Measurements from ENCODE around the gene KIRREL3. TPM values are rescaled to one million over a fixed set of nuclear protein-coding genes. Genes with fewer than 3 reads are reported as not detected.

Gene KIRREL3
- polyA plus RNA-seq, 1 of the 3 experiments (the other 2 are of a cell fraction): 3.7 TPM

DNA sequence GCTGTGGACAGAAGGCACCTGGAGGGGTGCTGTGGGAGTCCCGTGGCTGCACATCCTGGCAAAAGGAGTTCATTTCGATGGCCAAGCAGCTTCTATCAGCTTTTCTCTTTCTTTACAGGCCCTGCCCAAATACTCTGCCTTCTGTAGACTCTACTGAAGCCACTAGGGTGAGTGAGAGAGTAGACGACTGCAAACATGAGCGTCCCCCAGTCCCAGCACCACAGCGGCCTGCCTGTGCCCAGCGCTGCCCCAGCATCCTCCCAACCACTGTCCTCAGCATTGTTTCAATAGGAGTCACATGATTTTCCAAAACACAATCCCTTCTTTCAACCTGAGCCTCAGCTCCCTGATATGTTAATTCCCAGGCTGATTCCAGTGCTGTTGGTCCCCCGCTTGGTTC, 110.0 kb downstream of the KIRREL3 start:
- Histone ChIP-seq H3K79me2 (ENCODE audit: insufficient read depth) (no peaks in the 10 kb centered on the region), H3K27ac (ENCODE audit: low read depth in 2 of 2, low read length in 1 of 2) (no peak overlapping the region), H2AFZ (ENCODE audit: low read depth) (no peak overlapping the region), H4K20me1 (ENCODE audit: insufficient read depth) (no peaks in the 10 kb centered on the region), H3K4me2 (no peak overlapping the region), H3K9me2 (no peaks in the 10 kb centered on the region), H3K9ac (no peak overlapping the region), H3K4me1 (ENCODE audit: control insufficient read depth in 1 of 2, insufficient read depth in 2 of 2, low read depth in 1 of 2, low read length in 1 of 2) (peaks cover 0 to 12% of the 10 kb centered on the region in 2 experiments; a peak in 2 of 4 replicates), H3K27me3 (ENCODE audit: insufficient read depth) (no peaks in the 10 kb centered on the region), H3K36me3 (replicated peaks in 1 of 2; ENCODE audit: control insufficient read depth in 1 of 2, insufficient read depth in 2 of 2, low read length in 1 of 2) (peaks cover 0 to 4% of the 10 kb centered on the region in 2 experiments), H3F3A (replicated peaks; ENCODE audit: insufficient read depth) (peaks cover 12% of the 10 kb centered on the region), H3K9me3 (no peaks in the 10 kb centered on the region), H3K4me3 (ENCODE audit: low read depth in 2 of 2, low read length in 1 of 2) (no peak overlapping the region)
- POLR2A ChIA-PET: no interaction called here
- TF ChIP-seq RCOR1 (IDR thresholded peaks at IDR 0.05; ENCODE audit: low read length): no peak
- no peak for TF ChIP-seq RAD21 (IDR thresholded peaks at IDR 0.05; ENCODE audit: low read length)
- TF ChIP-seq, protein P1, sequence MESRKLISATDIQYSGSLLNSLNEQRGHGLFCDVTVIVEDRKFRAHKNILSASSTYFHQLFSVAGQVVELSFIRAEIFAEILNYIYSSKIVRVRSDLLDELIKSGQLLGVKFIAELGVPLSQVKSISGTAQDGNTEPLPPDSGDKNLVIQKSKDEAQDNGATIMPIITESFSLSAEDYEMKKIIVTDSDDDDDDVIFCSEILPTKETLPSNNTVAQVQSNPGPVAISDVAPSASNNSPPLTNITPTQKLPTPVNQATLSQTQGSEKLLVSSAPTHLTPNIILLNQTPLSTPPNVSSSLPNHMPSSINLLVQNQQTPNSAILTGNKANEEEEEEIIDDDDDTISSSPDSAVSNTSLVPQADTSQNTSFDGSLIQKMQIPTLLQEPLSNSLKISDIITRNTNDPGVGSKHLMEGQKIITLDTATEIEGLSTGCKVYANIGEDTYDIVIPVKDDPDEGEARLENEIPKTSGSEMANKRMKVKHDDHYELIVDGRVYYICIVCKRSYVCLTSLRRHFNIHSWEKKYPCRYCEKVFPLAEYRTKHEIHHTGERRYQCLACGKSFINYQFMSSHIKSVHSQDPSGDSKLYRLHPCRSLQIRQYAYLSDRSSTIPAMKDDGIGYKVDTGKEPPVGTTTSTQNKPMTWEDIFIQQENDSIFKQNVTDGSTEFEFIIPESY (IDR thresholded peaks at IDR 0.05; ENCODE audit: borderline replicate concordance, low read depth): no peak
- TF ChIP-seq, protein P2, sequence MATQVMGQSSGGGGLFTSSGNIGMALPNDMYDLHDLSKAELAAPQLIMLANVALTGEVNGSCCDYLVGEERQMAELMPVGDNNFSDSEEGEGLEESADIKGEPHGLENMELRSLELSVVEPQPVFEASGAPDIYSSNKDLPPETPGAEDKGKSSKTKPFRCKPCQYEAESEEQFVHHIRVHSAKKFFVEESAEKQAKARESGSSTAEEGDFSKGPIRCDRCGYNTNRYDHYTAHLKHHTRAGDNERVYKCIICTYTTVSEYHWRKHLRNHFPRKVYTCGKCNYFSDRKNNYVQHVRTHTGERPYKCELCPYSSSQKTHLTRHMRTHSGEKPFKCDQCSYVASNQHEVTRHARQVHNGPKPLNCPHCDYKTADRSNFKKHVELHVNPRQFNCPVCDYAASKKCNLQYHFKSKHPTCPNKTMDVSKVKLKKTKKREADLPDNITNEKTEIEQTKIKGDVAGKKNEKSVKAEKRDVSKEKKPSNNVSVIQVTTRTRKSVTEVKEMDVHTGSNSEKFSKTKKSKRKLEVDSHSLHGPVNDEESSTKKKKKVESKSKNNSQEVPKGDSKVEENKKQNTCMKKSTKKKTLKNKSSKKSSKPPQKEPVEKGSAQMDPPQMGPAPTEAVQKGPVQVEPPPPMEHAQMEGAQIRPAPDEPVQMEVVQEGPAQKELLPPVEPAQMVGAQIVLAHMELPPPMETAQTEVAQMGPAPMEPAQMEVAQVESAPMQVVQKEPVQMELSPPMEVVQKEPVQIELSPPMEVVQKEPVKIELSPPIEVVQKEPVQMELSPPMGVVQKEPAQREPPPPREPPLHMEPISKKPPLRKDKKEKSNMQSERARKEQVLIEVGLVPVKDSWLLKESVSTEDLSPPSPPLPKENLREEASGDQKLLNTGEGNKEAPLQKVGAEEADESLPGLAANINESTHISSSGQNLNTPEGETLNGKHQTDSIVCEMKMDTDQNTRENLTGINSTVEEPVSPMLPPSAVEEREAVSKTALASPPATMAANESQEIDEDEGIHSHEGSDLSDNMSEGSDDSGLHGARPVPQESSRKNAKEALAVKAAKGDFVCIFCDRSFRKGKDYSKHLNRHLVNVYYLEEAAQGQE (IDR thresholded peaks at IDR 0.05; ENCODE audit: low read depth, low read length): no peak
- no peak for TF ChIP-seq TEAD4 (IDR thresholded peaks at IDR 0.05; ENCODE audit: borderline replicate concordance, insufficient read depth)
- no peak for TF ChIP-seq GATA2 (CRISPR knock-in tag; IDR thresholded peaks at IDR 0.05)
- no peak for TF ChIP-seq MXI1 (IDR thresholded peaks at IDR 0.05; ENCODE audit: low read depth, low read length)
- TF ChIP-seq, protein P3, sequence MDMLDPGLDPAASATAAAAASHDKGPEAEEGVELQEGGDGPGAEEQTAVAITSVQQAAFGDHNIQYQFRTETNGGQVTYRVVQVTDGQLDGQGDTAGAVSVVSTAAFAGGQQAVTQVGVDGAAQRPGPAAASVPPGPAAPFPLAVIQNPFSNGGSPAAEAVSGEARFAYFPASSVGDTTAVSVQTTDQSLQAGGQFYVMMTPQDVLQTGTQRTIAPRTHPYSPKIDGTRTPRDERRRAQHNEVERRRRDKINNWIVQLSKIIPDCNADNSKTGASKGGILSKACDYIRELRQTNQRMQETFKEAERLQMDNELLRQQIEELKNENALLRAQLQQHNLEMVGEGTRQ (IDR thresholded peaks at IDR 0.05; ENCODE audit: borderline replicate concordance, low read depth, low read length): no peak
- WGBS (ENCODE audit: low lambda C conversion rate): 95% methylated on average over 7 of the region's 7 CpGs
- DNase-seq: no peak
- CTCF ChIA-PET: interaction anchor here (0.6 kb wide), 1 partner anchor 9 kb away, joined by 3 read pairs; no protein-coding TSS in a partner anchor

DNA sequence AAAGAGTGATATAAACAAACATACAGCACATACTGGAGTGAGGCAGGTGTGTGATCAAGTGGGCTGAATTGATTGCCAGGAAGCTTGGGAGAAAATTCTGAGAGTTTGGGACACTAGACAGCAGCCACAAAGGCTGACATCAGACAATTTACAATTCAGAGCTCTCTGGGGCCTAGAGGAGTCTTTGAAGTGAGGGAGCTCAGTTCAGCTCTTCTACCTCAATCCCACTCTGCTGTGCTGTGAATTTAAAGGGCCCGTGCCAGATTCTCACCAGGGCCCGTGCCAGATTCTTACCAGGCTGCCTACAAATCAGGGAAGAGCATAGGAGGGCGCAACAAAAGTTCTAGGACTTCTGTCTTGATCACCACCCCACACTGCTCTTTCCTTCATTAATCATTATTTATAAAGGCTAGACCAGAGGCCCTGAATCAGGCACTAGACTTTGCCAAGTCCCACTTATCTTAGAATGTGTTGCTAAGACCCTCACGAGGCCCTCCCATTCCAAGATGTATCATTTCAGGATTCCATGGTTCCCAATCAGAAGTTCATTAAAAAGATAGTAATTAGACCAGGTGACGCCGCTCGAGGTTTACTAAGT, 112.4 kb downstream of the KIRREL3 start:
- Histone ChIP-seq H3K9ac (no peak overlapping the region), H3K9me3 (no peaks in the 10 kb centered on the region), H3K4me2 (no peak overlapping the region), H3K27ac (ENCODE audit: low read depth in 2 of 2, low read length in 1 of 2) (no peak overlapping the region), H3K4me1 (ENCODE audit: control insufficient read depth in 1 of 2, insufficient read depth in 2 of 2, low read depth in 1 of 2, low read length in 1 of 2) (peaks cover 0 to 12% of the 10 kb centered on the region in 2 experiments; a peak in 2 of 4 replicates), H3K79me2 (ENCODE audit: insufficient read depth) (no peaks in the 10 kb centered on the region), H3F3A (replicated peaks; ENCODE audit: insufficient read depth) (peaks cover 12% of the 10 kb centered on the region), H3K27me3 (ENCODE audit: insufficient read depth) (no peaks in the 10 kb centered on the region), H3K4me3 (ENCODE audit: low read depth in 2 of 2, low read length in 1 of 2) (no peak overlapping the region), H2AFZ (ENCODE audit: low read depth) (no peak overlapping the region), H3K9me2 (no peaks in the 10 kb centered on the region), H4K20me1 (ENCODE audit: insufficient read depth) (no peaks in the 10 kb centered on the region), H3K36me3 (replicated peaks in 1 of 2; ENCODE audit: control insufficient read depth in 1 of 2, insufficient read depth in 2 of 2, low read length in 1 of 2) (peaks cover 0 to 4% of the 10 kb centered on the region in 2 experiments)
- no peak for DNase-seq
- ChIA-PET POLR2A (no interaction called here), CTCF (interaction anchor here (0.6 kb wide), 1 partner anchor 103 kb away, joined by 3 read pairs; no protein-coding TSS in a partner anchor)
- 66% methylated on average over 7 of the region's 7 CpGs for WGBS (ENCODE audit: low lambda C conversion rate)
- no peak for TF ChIP-seq EZH2phosphoT487 (IDR thresholded peaks at IDR 0.05; ENCODE audit: borderline replicate concordance, low read depth)
- no peak for TF ChIP-seq SMC3 (IDR thresholded peaks at IDR 0.05; ENCODE audit: low read depth, low read length)
- TF ChIP-seq, protein P1 (IDR thresholded peaks at IDR 0.05; ENCODE audit: borderline replicate concordance, low read depth): no peak
- TF ChIP-seq MEF2A (IDR thresholded peaks at IDR 0.05; ENCODE audit: borderline replicate concordance, low read depth): no peak
- no peak for TF ChIP-seq TAF1 (IDR thresholded peaks at IDR 0.05; ENCODE audit: borderline replicate concordance, low read depth, low read length)
- no peak for TF ChIP-seq POLR2AphosphoS5 (IDR thresholded peaks at IDR 0.05; ENCODE audit: low read depth, low read length)
- TF ChIP-seq FOXJ3 (CRISPR knock-in tag; IDR thresholded peaks at IDR 0.05): no peak
- no peak for TF ChIP-seq TCF12 (IDR thresholded peaks at IDR 0.05)
- no peak for TF ChIP-seq FOXM1 (IDR thresholded peaks at IDR 0.05; ENCODE audit: low read depth)

Data from SK-N-SH (cell line).